ENCODE results near the gene AATF.

The AATF gene

GRCh38 chr17:37081287-37081686, 132.5 kb downstream of the AATF start:
- DNase-seq (no peak), ATAC-seq (no peak)
- no peak overlapping the region for H3K4me3 Mint-ChIP-seq
- peaks cover 6% of the 10 kb centered on the region for H3K4me1 Mint-ChIP-seq
- no peaks in the 10 kb centered on the region for H3K27me3 Mint-ChIP-seq
- H3K27ac Mint-ChIP-seq: no peak overlapping the region
- peaks cover 6 to 14% of the 10 kb centered on the region in 2 donors for H3K9me3 Mint-ChIP-seq

- Mint-ChIP-seq H3K27me3 (no peaks in the 10 kb centered on the region), H3K27ac (no peak overlapping the region), H3K4me3 (no peak overlapping the region), H3K4me1 (peaks cover 6% of the 10 kb centered on the region), H3K9me3 (peaks cover 6 to 14% of the 10 kb centered on the region in 2 donors)
- DNase-seq: no peak
- ATAC-seq: no peak
Observed at GRCh38 chr17:37082311-37082860, 133.6 kb downstream of the AATF start.

GRCh38 chr17:37082985-37083384, 134.2 kb downstream of the AATF start:
- Mint-ChIP-seq H3K9me3 (peaks cover 6 to 14% of the 10 kb centered on the region in 2 donors), H3K27ac (peak overlapping the region; percentile 31 to 59), H3K4me1 (peaks cover 10% of the 10 kb centered on the region), H3K27me3 (no peaks in the 10 kb centered on the region), H3K4me3 (no peak overlapping the region)
- ATAC-seq (no peak), DNase-seq (no peak)

DNA sequence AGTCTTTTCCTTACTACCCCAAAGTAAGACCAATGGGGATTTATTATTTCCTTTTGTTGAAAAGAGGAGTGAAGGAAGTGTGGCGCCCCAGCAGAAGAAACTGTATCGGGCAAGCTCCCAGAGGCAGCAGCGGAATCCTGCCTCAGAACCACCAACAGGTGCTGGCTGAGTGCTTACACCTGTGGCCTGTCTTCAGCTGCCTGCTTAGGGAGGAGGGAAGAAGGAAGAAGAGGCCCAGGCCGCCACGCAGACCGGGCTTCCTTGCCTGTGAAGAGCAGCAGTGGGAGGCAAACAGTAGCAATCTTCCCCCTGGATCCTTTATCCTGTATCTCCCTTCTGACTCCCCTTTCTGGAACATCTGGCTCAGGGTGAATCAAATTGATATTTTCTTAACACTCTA, 134.7 kb downstream of the AATF start:
- H3K9me3 Mint-ChIP-seq: peaks cover 6 to 14% of the 10 kb centered on the region in 2 donors
- H3K4me3 Mint-ChIP-seq: no peak overlapping the region
- ATAC-seq (no peak), DNase-seq (no peak)
- peaks cover 15% of the 10 kb centered on the region for H3K4me1 Mint-ChIP-seq
- peak overlapping the region in 1 of 2 donors; percentile 84 for H3K27ac Mint-ChIP-seq
- no peaks in the 10 kb centered on the region for H3K27me3 Mint-ChIP-seq

DNA sequence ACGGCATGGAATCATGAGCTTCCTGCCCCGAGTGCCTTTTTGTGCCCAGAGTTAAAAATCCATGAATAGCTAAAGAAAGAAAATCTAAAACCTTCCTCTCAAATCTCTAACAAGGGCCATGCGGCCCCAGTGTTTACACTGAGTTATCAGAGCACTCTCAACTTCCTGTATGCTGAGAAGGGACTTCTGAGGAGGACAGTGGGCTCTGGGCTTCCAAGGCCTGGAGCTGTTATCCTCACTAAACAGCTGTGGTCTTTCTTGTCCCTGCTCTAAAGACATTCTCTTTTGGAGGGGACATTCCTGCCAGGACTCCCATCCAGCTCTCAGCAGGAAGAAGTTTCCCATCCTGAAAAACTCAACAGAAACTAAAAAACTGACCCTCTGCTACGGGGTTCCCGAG, 135.6 kb downstream of the AATF start:
- Mint-ChIP-seq H3K27me3 (no peaks in the 10 kb centered on the region), H3K4me3 (no peak overlapping the region), H3K4me1 (peaks cover 24% of the 10 kb centered on the region), H3K27ac (no peak overlapping the region), H3K9me3 (peaks cover 4 to 11% of the 10 kb centered on the region in 2 donors)
- DNase-seq (no peak), ATAC-seq (no peak)

GRCh38 chr17:37086334-37086733, 137.6 kb downstream of the AATF start:
- DNase-seq (no peak), ATAC-seq (no peak)
- no peaks in the 10 kb centered on the region for H3K27me3 Mint-ChIP-seq
- H3K4me1 Mint-ChIP-seq: peaks cover 44% of the 10 kb centered on the region
- H3K4me3 Mint-ChIP-seq: no peak overlapping the region
- H3K27ac Mint-ChIP-seq: no peak overlapping the region
- H3K9me3 Mint-ChIP-seq: no peaks in the 10 kb centered on the region

GRCh38 chr17:37086948-37087347, 138.2 kb downstream of the AATF start:
- Mint-ChIP-seq H3K4me3 (no peak overlapping the region), H3K9me3 (no peaks in the 10 kb centered on the region), H3K4me1 (peaks cover 44% of the 10 kb centered on the region), H3K27me3 (no peaks in the 10 kb centered on the region), H3K27ac (no peak overlapping the region)
- no peak for ATAC-seq
- DNase-seq: no peak

- DNase-seq: no peak
- Mint-ChIP-seq H3K4me3 (no peak overlapping the region), H3K9me3 (no peaks in the 10 kb centered on the region), H3K27ac (no peak overlapping the region), H3K27me3 (no peaks in the 10 kb centered on the region), H3K4me1 (peaks cover 47% of the 10 kb centered on the region)
- no peak for ATAC-seq
Observed at GRCh38 chr17:37087683-37088082, 138.9 kb downstream of the AATF start.

- ATAC-seq: peak; percentile 44
- no peak for DNase-seq
- Mint-ChIP-seq H3K4me3 (no peak overlapping the region), H3K27ac (no peak overlapping the region), H3K27me3 (no peaks in the 10 kb centered on the region), H3K4me1 (peaks cover 47% of the 10 kb centered on the region), H3K9me3 (no peaks in the 10 kb centered on the region)
Observed at GRCh38 chr17:37088459-37088858, 139.7 kb downstream of the AATF start.

GRCh38 chr17:37088913-37089312, 140.2 kb downstream of the AATF start:
- Mint-ChIP-seq H3K27me3 (no peaks in the 10 kb centered on the region), H3K4me3 (no peak overlapping the region), H3K9me3 (no peaks in the 10 kb centered on the region), H3K4me1 (peaks cover 47% of the 10 kb centered on the region), H3K27ac (peak overlapping the region; percentile 10 to 87)
- ATAC-seq (no peak), DNase-seq (no peak)

DNA sequence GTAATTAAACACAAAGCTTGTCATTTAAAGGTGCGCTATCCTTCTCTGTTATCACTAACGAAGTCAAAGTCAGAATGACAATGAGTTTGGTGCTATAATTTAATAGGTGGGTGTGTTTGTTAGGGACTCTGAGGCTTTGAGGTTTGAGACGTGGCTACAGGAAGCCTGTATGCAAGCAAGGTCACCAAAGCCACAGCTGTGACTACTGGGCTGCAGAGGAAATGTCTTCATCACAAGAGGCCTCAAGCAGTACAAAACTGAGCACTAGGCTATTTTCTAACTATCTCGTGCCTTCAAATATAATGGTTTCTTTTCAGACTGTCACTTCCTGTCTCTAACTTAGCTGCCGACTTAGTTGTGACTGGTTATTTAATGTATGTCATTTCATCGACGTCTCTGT, 141.2 kb downstream of the AATF start:
- Mint-ChIP-seq H3K27ac (peak overlapping the region; percentile 87 to 91), H3K27me3 (no peaks in the 10 kb centered on the region), H3K4me3 (peak overlapping the region; percentile 45 to 46), H3K4me1 (peaks cover 47% of the 10 kb centered on the region), H3K9me3 (no peaks in the 10 kb centered on the region)
- ATAC-seq: peak; percentile 98
- DNase-seq: peak; percentile 30 to 58

- H3K27ac Mint-ChIP-seq: no peak overlapping the region
- no peaks in the 10 kb centered on the region for H3K9me3 Mint-ChIP-seq
- DNase-seq (no peak), ATAC-seq (no peak)
- peaks cover 47% of the 10 kb centered on the region for H3K4me1 Mint-ChIP-seq
- H3K4me3 Mint-ChIP-seq: no peak overlapping the region
- no peaks in the 10 kb centered on the region for H3K27me3 Mint-ChIP-seq
Observed at GRCh38 chr17:37090941-37091340, 142.2 kb downstream of the AATF start.

DNA sequence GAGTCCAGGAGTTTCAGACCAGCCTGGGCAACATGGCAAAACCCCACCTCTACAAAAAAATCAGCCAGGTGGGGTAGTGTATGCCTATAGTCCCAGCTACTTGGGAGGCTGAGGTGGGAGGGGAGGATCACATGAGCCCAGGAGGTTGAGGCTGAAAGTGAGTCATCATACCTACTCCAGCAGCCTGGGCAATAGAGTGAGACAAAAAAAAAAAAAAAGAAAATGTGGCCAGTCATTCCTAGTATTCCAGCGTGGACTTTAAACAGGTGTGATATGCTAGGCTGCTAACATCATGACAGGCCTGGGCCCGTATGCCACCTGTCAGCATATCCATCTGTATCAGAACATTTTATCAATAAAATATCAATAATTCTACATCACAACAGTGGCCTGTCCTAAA, 143.3 kb downstream of the AATF start:
- peaks cover 47% of the 10 kb centered on the region for H3K4me1 Mint-ChIP-seq
- no peaks in the 10 kb centered on the region for H3K9me3 Mint-ChIP-seq
- no peaks in the 10 kb centered on the region for H3K27me3 Mint-ChIP-seq

DNA sequence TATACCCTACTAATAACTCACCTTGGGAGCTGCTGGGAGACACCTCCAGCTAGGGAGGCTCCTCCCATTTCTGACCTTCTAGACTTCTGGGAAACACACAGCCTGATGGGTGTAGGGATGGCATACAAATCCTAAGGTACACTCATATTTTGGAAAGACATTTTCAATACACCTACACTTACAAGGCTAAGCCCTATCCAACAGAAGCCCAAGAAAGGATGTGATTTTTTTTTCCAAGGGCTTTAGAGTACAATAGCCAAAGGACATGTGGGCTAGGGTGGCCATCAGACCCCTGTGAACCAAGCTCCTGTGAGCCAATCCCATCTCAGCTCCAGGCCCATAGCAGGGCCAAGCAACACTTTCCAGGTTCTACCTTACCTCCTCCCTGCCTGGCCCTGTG, 143.9 kb downstream of the AATF start:
- H3K27ac Mint-ChIP-seq: no peak overlapping the region

More for the DNA sequence above, 143.3 kb downstream of the AATF start:
- H3K4me3 Mint-ChIP-seq: no peak overlapping the region
- no peak overlapping the region for H3K27ac Mint-ChIP-seq
- no peak for ATAC-seq
- DNase-seq: no peak

DNA sequence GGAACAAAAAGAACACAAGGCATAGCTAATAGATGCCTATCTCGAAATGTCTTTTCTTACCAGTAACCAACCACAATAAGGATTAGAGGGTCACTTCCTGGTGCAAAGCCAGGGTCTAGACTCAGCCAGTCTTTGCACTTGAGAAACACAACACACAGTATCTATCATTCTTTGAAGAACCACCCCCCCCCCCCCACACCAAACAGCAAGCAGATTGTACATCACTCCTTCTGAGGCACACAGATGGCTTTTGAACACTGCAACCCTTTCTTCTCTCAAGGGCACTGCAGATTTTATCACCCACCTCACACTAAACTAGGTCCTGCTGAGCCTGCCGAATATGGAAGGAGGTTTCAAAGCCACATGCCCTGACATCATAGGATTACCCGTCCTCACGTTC, 145.6 kb downstream of the AATF start:
- ATAC-seq: no peak
- no peaks in the 10 kb centered on the region for H3K9me3 Mint-ChIP-seq

More for the DNA sequence above, 143.9 kb downstream of the AATF start:
- Mint-ChIP-seq H3K27me3 (no peaks in the 10 kb centered on the region), H3K4me3 (no peak overlapping the region), H3K4me1 (peaks cover 45% of the 10 kb centered on the region), H3K9me3 (no peaks in the 10 kb centered on the region)
- ATAC-seq: no peak
- no peak for DNase-seq

DNA sequence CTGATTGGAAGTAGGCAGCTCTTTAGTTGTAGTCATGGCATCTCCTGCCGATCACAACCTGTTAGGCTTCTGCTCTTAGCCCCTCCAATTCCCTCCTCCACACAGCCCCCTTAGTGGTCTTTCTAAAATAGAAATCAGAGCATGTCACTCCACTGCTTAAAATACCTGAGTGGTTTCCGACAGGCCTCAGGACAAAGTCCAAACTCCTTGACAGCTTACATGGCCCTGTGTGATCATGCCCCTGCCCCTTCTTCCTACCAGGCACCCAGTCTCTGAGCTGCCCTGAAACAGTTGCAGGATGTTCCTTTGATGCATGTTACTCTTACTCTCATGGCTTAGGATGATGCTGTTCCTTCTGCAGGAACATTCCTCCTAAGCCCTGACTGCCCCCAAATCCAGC, 147.3 kb downstream of the AATF start:
- ATAC-seq: no peak
- Mint-ChIP-seq H3K4me1 (peaks cover 11% of the 10 kb centered on the region), H3K27me3 (no peaks in the 10 kb centered on the region), H3K27ac (peak overlapping the region in 1 of 2 donors; percentile 20), H3K9me3 (no peaks in the 10 kb centered on the region), H3K4me3 (no peak overlapping the region)
- no peak for DNase-seq

More for the DNA sequence above, 145.6 kb downstream of the AATF start:
- DNase-seq: no peak
- H3K4me1 Mint-ChIP-seq: peaks cover 28% of the 10 kb centered on the region
- H3K27me3 Mint-ChIP-seq: no peaks in the 10 kb centered on the region
- no peak overlapping the region for H3K27ac Mint-ChIP-seq
- H3K4me3 Mint-ChIP-seq: no peak overlapping the region

GRCh38 chr17:37097154-37097553, 148.4 kb downstream of the AATF start:
- Mint-ChIP-seq H3K4me1 (peaks cover under 1% of the 10 kb centered on the region), H3K27me3 (no peaks in the 10 kb centered on the region), H3K4me3 (no peak overlapping the region), H3K27ac (no peak overlapping the region), H3K9me3 (no peaks in the 10 kb centered on the region)
- no peak for DNase-seq
- ATAC-seq: no peak
